K562 (cell line): ENCODE results near the gene MEGF11. TPM values are rescaled to one million over a fixed set of nuclear protein-coding genes. Genes with fewer than 3 reads are reported as not detected.
"Not testable (repeated sequence)": the region's sequence is repeated elsewhere in the genome, so short reads cannot be mapped to it uniquely, and the experiment has no call there.

Experiments
- ATAC-seq: fragments of 200-7000 bp; cut with Tn5 transposase; 3 replicates; pipeline ENCODE4 v1.9.1; 2020; ENCODE audit warnings: moderate library complexity
- BruUV-seq: library from RNA; stranded (reverse); fragments of 400-500 nt; replicated peaks from 2 replicates; lab custom pipeline; 2021; lab: Mats Ljungman, UMichigan
- CTCF ChIA-PET: fragments of 300-600 bp; formaldehyde crosslinking; extraction: SDS; loops from one replicate; lab custom pipeline; 2021; ENCODE audit warnings: low intra/inter-chr PET ratio; lab: Yijun Ruan, JAX
- POLR2A ChIA-PET: fragments of 300-600, 350-650 bp; sonication (Branson Sonifier 250); formaldehyde crosslinking; extraction: SDS; loops from one replicate; lab custom pipeline; 2021; ENCODE audit warnings: antibody characterized with exemption, inconsistent platforms; lab: Yijun Ruan, JAX
- DNase-seq, 4 experiments: peaks; one replicate each; pipeline versions ENCODE4 v3.0.0 to v3.0.0-alpha.2; 2011 to 2018; ENCODE audit warnings: low spot score in 3 of 4, mixed read lengths in 3 of 4; ENCODE audit errors: extremely low read depth in 1 of 4
- FAIRE-seq: peaks from 2 replicates; lab custom pipeline; 2011; peaks lifted over from hg19 to GRCh38; lab: Jason Lieb, UNC
- H2AFZ ChIP-seq: 2 replicates; pipeline ENCODE4 v1.6.0; 2011; ENCODE audit warnings: low read depth, low read length, control low read depth, inconsistent platforms
- H3K27ac ChIP-seq: fragments of 200-600 bp; 3 replicates; pipeline ENCODE4 v1.8.0; 2011; ENCODE audit warnings: low read depth, mild to moderate bottlenecking, control low read depth, inconsistent platforms, low read length, moderate library complexity, mixed read lengths; ENCODE audit errors: extremely low read depth
- H3K27me3 ChIP-seq, 2 experiments: fragments of 300-600 bp in 1 of 2; 2 replicates in 1 of 2; 3 replicates in 1 of 2; pipeline versions ENCODE4 v1.6.0 to v1.8.0; 2011; ENCODE audit warnings: inconsistent platforms in 2 of 2, low read length in 2 of 2, mild to moderate bottlenecking in 1 of 2, mixed read lengths in 1 of 2, moderate library complexity in 1 of 2; ENCODE audit not compliant: control insufficient read depth in 2 of 2, insufficient read depth in 2 of 2
- H3K36me3 ChIP-seq: fragments of 300-600 bp; 3 replicates; pipeline ENCODE4 v1.8.0; 2011; ENCODE audit warnings: mild to moderate bottlenecking, low read length, inconsistent platforms; ENCODE audit not compliant: control insufficient read depth, insufficient read depth
- H3K4me1 ChIP-seq, 2 experiments: fragments of 200-600 bp in 1 of 2; replicated peaks in 1 of 2; 2 replicates in 1 of 2; 3 replicates in 1 of 2; pipeline versions ENCODE4 v1.5.1 to v1.8.0; 2011; ENCODE audit warnings: inconsistent platforms in 2 of 2, low read length in 2 of 2, mild to moderate bottlenecking in 1 of 2, mixed read lengths in 1 of 2, moderate library complexity in 1 of 2; ENCODE audit not compliant: control insufficient read depth in 2 of 2, insufficient read depth in 2 of 2
- H3K4me2 ChIP-seq: 2 replicates; pipeline ENCODE4 v1.6.1; 2011; ENCODE audit warnings: low read length, control low read depth, inconsistent platforms, mixed read lengths; ENCODE audit not compliant: insufficient read depth
- H3K4me3 ChIP-seq: fragments of 200-600 bp; sonication (generic), shearing (Covaris generic); 2 replicates; pipeline ENCODE4 v1.5.1; 2016; ENCODE audit warnings: control low read depth, inconsistent platforms
- H3K79me2 ChIP-seq: fragments of 200-600 bp; 3 replicates; pipeline ENCODE4 v1.8.0; 2011; ENCODE audit warnings: low read length, inconsistent platforms; ENCODE audit not compliant: control insufficient read depth, insufficient read depth
- H3K9ac ChIP-seq, 2 experiments: 2 replicates each; pipeline versions ENCODE4 v1.6.0 to v1.6.1; 2011; ENCODE audit warnings: low read depth in 2 of 2, low read length in 2 of 2, control low read depth in 1 of 2, inconsistent platforms in 1 of 2, mild to moderate bottlenecking in 1 of 2, mixed read lengths in 1 of 2; ENCODE audit not compliant: insufficient read depth in 1 of 2
- H3K9me1 ChIP-seq: one replicate; pipeline ENCODE4 v1.6.0; 2011; ENCODE audit warnings: inconsistent platforms, mild to moderate bottlenecking, low read length, moderate library complexity; ENCODE audit not compliant: control insufficient read depth, insufficient read depth
- H3K9me3 ChIP-seq: replicated peaks from 2 replicates; pipeline ENCODE4 v1.5.1; 2011; ENCODE audit warnings: low read depth, low read length, inconsistent platforms; ENCODE audit not compliant: control insufficient read depth, insufficient read depth
- H4K20me1 ChIP-seq: replicated peaks from 2 replicates; pipeline ENCODE4 v1.6.1; 2011; ENCODE audit warnings: low read length, inconsistent platforms, mixed read lengths; ENCODE audit not compliant: control insufficient read depth, insufficient read depth
- ARID3B ChIP-seq: fragments of 250-450 bp; sonication (Bioruptor Pico); IDR thresholded peaks from 2 replicates; pipeline ENCODE4 v1.4.0; 2020; ENCODE audit warnings: borderline replicate concordance
- BRCA1 ChIP-seq, 2 experiments: fragments of 450-650 bp in 1 of 2; sonication (generic) in 1 of 2; formaldehyde crosslinking in 1 of 2; IDR thresholded peaks; 2 replicates each; pipeline versions ENCODE4 v1.5.0 to v1.6.1; 2017 to 2020; ENCODE audit warnings: mild to moderate bottlenecking in 1 of 2, missing genetic modification reagents in 1 of 2
- CBFA2T2 ChIP-seq: fragments of 450-650 bp; conservative IDR thresholded peaks from 2 replicates; pipeline ENCODE4 v1.6.1; 2017; ENCODE audit warnings: mild to moderate bottlenecking
- CGGBP1 ChIP-seq: fragments of 250-450 bp; sonication (Bioruptor Pico); IDR thresholded peaks from 2 replicates; pipeline ENCODE4 v1.9.0; 2021; ENCODE audit warnings: mild to moderate bottlenecking
- CHCHD3 ChIP-seq: fragments of 250-450 bp; sonication (Bioruptor Pico); IDR thresholded peaks from 2 replicates; pipeline ENCODE4 v2.1.2; 2022; ENCODE audit warnings: mild to moderate bottlenecking
- CTCF ChIP-seq, 3 experiments: IDR thresholded peaks in 2 of 3; conservative IDR thresholded peaks in 1 of 3; 2 replicates each; pipeline ENCODE4 v1.5.1; 2011 to 2012; ENCODE audit warnings: low read length in 3 of 3, mild to moderate bottlenecking in 3 of 3, control low read depth in 2 of 3, improper control_type of control experiment in 1 of 3, inconsistent platforms in 1 of 3, low read depth in 1 of 3, mixed read lengths in 1 of 3, moderate library complexity in 1 of 3; ENCODE audit not compliant: insufficient read depth in 2 of 3
- FUS ChIP-seq: fragments of 200-400 bp; formaldehyde crosslinking; optimal IDR thresholded peaks from 2 replicates; pipeline ENCODE3; 2017; ENCODE audit warnings: low read depth, low read length
- IRF2 ChIP-seq: sonication (generic); formaldehyde crosslinking; IDR thresholded peaks from 2 replicates; pipeline ENCODE4 v1.8.1; 2022; ENCODE audit warnings: mild to moderate bottlenecking, missing genetic modification reagents
- KAT7 ChIP-seq: sonication (generic); formaldehyde crosslinking; IDR thresholded peaks from 2 replicates; pipeline ENCODE4 v1.8.0; 2022; ENCODE audit warnings: missing genetic modification reagents, mild to moderate bottlenecking, borderline replicate concordance
- MTA1 ChIP-seq: fragments of 450-650 bp; IDR thresholded peaks from 2 replicates; pipeline ENCODE4 v1.6.1; 2017; ENCODE audit warnings: borderline replicate concordance
- ZNF384 ChIP-seq: IDR thresholded peaks from 2 replicates; pipeline ENCODE4 v1.6.1; 2012; ENCODE audit warnings: low read depth, low read length, improper control_type of control experiment
- ZNF408 ChIP-seq: fragments of 250-450 bp; sonication (Bioruptor Pico); IDR thresholded peaks from 2 replicates; pipeline ENCODE4 v1.4.0; 2020; ENCODE audit warnings: low read depth, mild to moderate bottlenecking, moderate library complexity
- WGBS: fragments of 100-300 bp; shearing (Covaris generic); methylation state at CpG from one replicate; pipeline ENCODE4 v1.1.6; 2016; ENCODE audit warnings: low coverage, mixed read lengths; ENCODE audit not compliant: insufficient coverage; ENCODE audit errors: missing lambda C conversion rate; 5-methylcytosine and 5-hydroxymethylcytosine counted together
- in situ Hi-C: fragments of 300-500 bp; cut with MboI; formaldehyde crosslinking; loops from 4 replicates; pipeline ENCODE4 v1.15.0; 2018; ENCODE audit warnings: inconsistent platforms, mixed read lengths
- intact Hi-C: fragments of 100-400 bp; cut with micrococcal nuclease; formaldehyde crosslinking; loops from 2 replicates; pipeline ENCODE4 v1.14.2; 2022
- polyA plus RNA-seq, 8 experiments: library from polyadenylated mRNA; depleted of rRNA in 4 of 8; stranded (reverse) in 5 of 8; unstranded in 3 of 8; fragments of >200 nt; fragmentation: Nextera tagmentation in 2 of 8; fragmentation: Illumina TruSeq in 1 of 8; extraction: Ambion mirVana in 2 of 8; extraction: Trizol in 1 of 8; gene quantifications; 2 replicates each; pipeline versions ENCODE4 v1.2.1 to v1.2.3, GENCODE V29; 2011 to 2014; ENCODE audit warnings: inconsistent platforms in 1 of 8, missing spikeins in 1 of 8
- total RNA-seq, 7 experiments: library from RNA; depleted of rRNA in 6 of 7; stranded (reverse); fragments of >200 nt in 6 of 7; fragmentation: Illumina TruSeq in 2 of 7; extraction: Trizol in 2 of 7; gene quantifications; 2 replicates each; pipeline versions ENCODE4 v1.2.1 to v1.2.3, GENCODE V29; 2011 to 2021; ENCODE audit warnings: low replicate concordance in 1 of 7

Gene MEGF11
- total and polyA plus RNA-seq, 9 of the 15 experiments (the other 6 are each of a cell fraction or from before 2014, with no cell fraction given) = 0.06 to 0.23 (median 0.20) TPM; not detected in 6

- H3K9me3 ChIP-seq, H3K4me2 ChIP-seq, in situ Hi-C loops, H3K27ac ChIP-seq, BruUV-seq, H3K9me1 ChIP-seq, H3K4me3 ChIP-seq, H4K20me1 ChIP-seq, intact Hi-C loops, CTCF ChIA-PET, H3K79me2 ChIP-seq, H3K36me3 ChIP-seq, ATAC-seq, H3K9ac ChIP-seq, DNase-seq, FAIRE-seq, H3K4me1 ChIP-seq, H2AFZ ChIP-seq: not testable (repeated sequence)
- 1% methylated on average over 5 of the region's 5 CpGs for WGBS
- H3K27me3 ChIP-seq = peaks cover 20 to 52% of the 10 kb centered on the region in 2 experiments
- POLR2A ChIA-PET = interaction anchor here (0.6 kb wide), 1 partner anchor 700 kb away, joined by 4 read pairs; no protein-coding TSS in a partner anchor
Measured at GRCh38 chr15:66245832-66246231, 7.7 kb downstream of the MEGF11 start.

GRCh38 chr15:66241908-66242285 is 11.7 kb downstream of the MEGF11 start:
- H3K79me2 ChIP-seq = no peaks in the 10 kb centered on the region
- no peaks in the 10 kb centered on the region; the same call in 1 of the 2 replicates for H4K20me1 ChIP-seq
- intact Hi-C loops (no loop called here), in situ Hi-C loops (no loop called here)
- POLR2A ChIA-PET = no interaction called here
- H3K9ac ChIP-seq = no peak overlapping the region
- no peak overlapping the region for H2AFZ ChIP-seq
- no TSS peak for BruUV-seq
- no peak for DNase-seq
- CTCF ChIA-PET = no interaction called here
- H3K9me3 ChIP-seq = no peaks in the 10 kb centered on the region
- no peak overlapping the region for H3K27ac ChIP-seq
- peaks cover 3 to 7% of the 10 kb centered on the region in 2 experiments; a peak in 3 of 5 replicates for H3K4me1 ChIP-seq
- H3K9me1 ChIP-seq = no peaks in the 10 kb centered on the region
- peaks cover 12 to 59% of the 10 kb centered on the region in 2 experiments for H3K27me3 ChIP-seq
- no peak overlapping the region for H3K4me2 ChIP-seq
- no peaks in the 10 kb centered on the region for H3K36me3 ChIP-seq
- no peak for ATAC-seq
- FAIRE-seq = no peak
- 0% methylated on average over 1 of the region's 1 CpG for WGBS
- no peak overlapping the region for H3K4me3 ChIP-seq
- TF ChIP-seq CGGBP1 (CRISPR knock-in tag) (no peak), KAT7 (no peak), CTCF (IDR thresholded peaks at IDR 0.05 in 2 of 3, conservative IDR thresholded peaks at IDR 0.05 in 1 of 3; ENCODE audit: insufficient read depth in 2 of 3, low read depth in 1 of 3, low read length in 3 of 3) (no peak), ZNF384 (no peak), FUS (no peak), CHCHD3 (CRISPR knock-in tag) (no peak), ZNF408 (CRISPR knock-in tag) (no peak), ARID3B (no peak), IRF2 (no peak), BRCA1 (IDR thresholded peaks at IDR 0.05) (no peak), BRCA1 (CRISPR knock-in tag; IDR thresholded peaks at IDR 0.05) (no peak), MTA1 (no peak), CBFA2T2 (no peak)
